Epithelial cell of esophagus (primary cell): ENCODE data around the gene EVI2B.
A peak's percentile ranks its signal among the peaks of the same experiment; 100 is the strongest.

ENCODE experiments used
- DNase-seq: peaks from one replicate; pipeline ENCODE4 v3.0.0; 2010; ENCODE audit warnings: low read depth
- H3K4me3 ChIP-seq: 2 replicates; pipeline ENCODE4 v1.5.1; 2011; ENCODE audit warnings: mild to moderate bottlenecking, low read length, control low read depth
- TF ChIP-seq, protein P1 (sequence below): IDR thresholded peaks from 2 replicates; pipeline ENCODE4 v1.5.1; 2011; ENCODE audit warnings: low read depth, mild to moderate bottlenecking, low read length, control low read depth, inconsistent platforms; ENCODE audit not compliant: insufficient read depth; ENCODE audit errors: missing control alignments

EVI2B gene

DNA sequence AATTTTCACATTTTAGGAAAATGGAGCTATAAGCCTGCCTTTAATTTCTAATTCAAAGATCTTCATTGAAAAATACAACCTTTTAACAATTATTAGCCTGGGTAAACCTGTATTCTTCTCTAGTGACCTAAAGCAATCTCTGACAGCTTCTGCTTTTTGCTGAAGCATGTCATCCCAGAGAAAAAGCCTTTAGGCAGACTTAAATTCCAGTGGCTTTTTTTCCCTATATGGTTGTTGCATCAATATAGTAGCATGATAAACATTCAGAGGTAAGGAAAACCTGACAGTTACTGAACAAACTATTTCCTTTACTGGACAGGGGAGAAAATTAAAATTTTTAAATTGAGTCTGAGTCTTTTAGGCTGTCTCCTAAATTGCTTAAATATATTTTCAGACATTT is 15.4 kb upstream of the EVI2B start:
- DNase-seq: peak; percentile 51
- no peak overlapping the region for H3K4me3 ChIP-seq
- TF ChIP-seq, protein P1, sequence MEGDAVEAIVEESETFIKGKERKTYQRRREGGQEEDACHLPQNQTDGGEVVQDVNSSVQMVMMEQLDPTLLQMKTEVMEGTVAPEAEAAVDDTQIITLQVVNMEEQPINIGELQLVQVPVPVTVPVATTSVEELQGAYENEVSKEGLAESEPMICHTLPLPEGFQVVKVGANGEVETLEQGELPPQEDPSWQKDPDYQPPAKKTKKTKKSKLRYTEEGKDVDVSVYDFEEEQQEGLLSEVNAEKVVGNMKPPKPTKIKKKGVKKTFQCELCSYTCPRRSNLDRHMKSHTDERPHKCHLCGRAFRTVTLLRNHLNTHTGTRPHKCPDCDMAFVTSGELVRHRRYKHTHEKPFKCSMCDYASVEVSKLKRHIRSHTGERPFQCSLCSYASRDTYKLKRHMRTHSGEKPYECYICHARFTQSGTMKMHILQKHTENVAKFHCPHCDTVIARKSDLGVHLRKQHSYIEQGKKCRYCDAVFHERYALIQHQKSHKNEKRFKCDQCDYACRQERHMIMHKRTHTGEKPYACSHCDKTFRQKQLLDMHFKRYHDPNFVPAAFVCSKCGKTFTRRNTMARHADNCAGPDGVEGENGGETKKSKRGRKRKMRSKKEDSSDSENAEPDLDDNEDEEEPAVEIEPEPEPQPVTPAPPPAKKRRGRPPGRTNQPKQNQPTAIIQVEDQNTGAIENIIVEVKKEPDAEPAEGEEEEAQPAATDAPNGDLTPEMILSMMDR: no peak

DNA sequence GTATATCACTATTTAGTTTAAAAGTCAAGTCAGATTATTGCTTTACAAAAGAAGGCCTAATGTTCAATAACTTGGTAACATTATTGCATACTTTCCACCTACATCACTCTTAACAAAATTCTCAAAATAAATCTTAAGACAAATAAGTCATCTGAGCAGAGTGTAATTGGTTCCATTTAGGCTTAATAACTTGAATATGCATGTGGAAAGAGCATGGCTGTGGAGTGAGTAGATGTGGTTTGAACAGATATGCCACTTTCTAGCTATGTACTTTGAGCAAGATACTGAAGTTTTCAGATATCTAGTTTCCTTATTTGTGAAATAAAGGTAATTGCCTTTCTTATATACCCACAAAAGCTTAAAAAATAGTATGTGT is 14.3 kb upstream of the EVI2B start:
- no peak for DNase-seq
- TF ChIP-seq, protein P1: no peak
- no peak overlapping the region for H3K4me3 ChIP-seq

DNA sequence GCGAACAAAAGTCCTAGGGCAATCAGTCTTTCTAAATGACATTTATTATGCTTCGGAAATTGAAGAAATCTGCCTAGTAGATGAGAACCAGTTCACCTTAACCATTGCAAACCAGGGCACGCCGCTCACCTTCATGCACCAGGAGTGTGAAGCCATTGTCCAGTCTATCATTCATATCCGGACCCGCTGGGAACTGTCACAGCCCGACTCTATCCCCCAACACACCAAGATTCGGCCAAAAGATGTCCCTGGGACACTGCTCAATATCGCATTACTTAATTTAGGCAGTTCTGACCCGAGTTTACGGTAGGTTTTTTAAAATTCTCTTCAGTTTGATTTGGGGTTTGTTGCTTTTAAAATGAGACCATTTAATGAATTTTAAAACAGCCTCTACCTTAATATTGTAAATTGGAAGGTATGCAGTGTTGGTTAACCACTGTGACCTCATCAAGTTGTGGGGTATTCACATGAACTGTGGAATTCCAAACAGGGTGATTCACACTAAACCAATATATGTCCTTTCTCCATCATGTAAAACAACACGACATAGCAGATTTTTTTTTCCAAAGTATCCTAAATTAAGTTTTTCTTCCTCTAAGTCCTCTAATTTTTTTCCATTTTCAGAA is 13.8 kb upstream of the EVI2B start:
- TF ChIP-seq, protein P1: no peak
- peak; percentile 83 for DNase-seq
- H3K4me3 ChIP-seq: no peak overlapping the region

DNA sequence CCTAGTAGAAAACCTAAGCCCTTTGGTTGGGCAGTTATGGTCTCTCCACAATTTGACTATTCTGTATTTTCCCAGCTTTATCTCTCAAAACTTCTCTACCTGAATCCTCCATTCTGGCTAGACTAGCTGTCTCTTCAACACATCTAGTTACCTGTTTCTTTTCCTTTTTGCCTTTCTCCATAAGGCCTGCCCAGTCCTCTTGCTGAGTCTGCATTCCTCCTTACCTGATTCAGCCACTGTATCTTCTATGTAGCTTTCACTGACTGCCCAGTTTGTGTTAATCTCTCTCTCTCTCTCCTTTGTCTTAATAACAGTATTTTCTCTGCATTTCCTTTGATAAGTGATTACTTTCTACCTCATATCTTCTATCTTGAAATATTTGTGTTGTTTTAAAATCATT is 9.7 kb upstream of the EVI2B start:
- no peak overlapping the region for H3K4me3 ChIP-seq
- TF ChIP-seq, protein P1: no peak
- peak; percentile 15 for DNase-seq

DNA sequence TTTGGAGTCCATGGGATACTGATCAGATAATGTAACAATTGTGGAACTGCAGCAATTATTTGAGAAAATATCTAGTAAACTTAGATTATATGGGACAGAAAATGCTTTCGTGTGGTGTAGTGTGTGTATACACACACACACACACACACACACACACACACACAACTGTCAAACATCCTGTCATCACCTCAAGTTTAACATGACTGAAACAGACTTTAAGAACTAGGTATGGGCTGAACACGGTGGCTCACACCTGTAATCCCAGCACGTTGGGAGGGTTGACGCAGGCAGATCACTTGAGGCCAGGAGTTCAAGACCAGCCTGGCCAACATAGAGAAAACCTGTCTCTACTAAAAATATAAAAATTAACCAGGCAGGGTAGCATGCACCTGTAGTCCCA is 8.1 kb upstream of the EVI2B start:
- no peak overlapping the region for H3K4me3 ChIP-seq
- TF ChIP-seq, protein P1: no peak
- no peak for DNase-seq

GRCh38 chr17:31321481-31321880 is 7.6 kb upstream of the EVI2B start, which contains the start of gene EVI2A:
TSS of gene EVI2A (minus strand) at chr17:31321622. CDS start at chr17:31319013, 2,609 bp downstream.
- DNase-seq: peak; percentile 58
- no peak within 1 kb of the TSS for H3K4me3 ChIP-seq
- TF ChIP-seq, protein P1: no peak

DNA sequence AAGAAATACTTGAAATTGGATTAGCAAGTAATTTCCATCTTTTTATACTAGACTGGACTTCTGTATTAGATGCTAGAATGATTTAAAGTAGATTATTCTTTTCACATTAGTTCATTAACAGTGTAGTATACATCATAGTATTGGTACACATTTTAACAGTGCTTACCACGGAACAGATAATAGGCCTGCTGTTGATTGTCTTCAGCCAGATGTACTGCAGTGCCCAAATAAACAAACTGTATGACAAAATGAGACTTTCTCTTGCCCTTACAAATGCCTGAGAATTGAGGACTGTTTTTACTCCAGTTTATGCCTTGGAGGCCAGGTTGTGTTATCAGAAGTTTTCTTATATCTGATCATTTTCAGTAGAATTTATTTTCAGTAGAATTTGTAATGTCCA is 6.9 kb upstream of the EVI2B start:
- H3K4me3 ChIP-seq: no peak overlapping the region
- TF ChIP-seq, protein P1: no peak
- no peak for DNase-seq
